Activated CD4-positive, alpha-beta T cell treated with anti-CD3 and anti-CD28 coated beads for 1 hour (primary cell): ENCODE data around the gene FXYD7.
"Not testable (repeated sequence)": the region's sequence is repeated elsewhere in the genome, so short reads cannot be mapped to it uniquely, and the experiment has no call there.

Source experiments
- DNase-seq: peaks from one replicate; pipeline ENCODE4 v3.0.0-alpha.2; 2020

Gene FXYD7

GRCh38 chr19:35146746-35147459 is 3.8 kb downstream of the FXYD7 start:
- DNase-seq: no peak

GRCh38 chr19:35149463-35149862 is 6.4 kb downstream of the FXYD7 start:
- no peak for DNase-seq

GRCh38 chr19:35150445-35150844 is 7.4 kb downstream of the FXYD7 start:
- DNase-seq: no peak

GRCh38 chr19:35151273-35152065 is 8.4 kb downstream of the FXYD7 start:
- DNase-seq: no peak

- DNase-seq: not testable (repeated sequence)
Observed at GRCh38 chr19:35153129-35153522, 10.1 kb downstream of the FXYD7 start.

GRCh38 chr19:35153701-35154524 is 10.9 kb downstream of the FXYD7 start:
- DNase-seq: peak; percentile 66

- peak; percentile 78 for DNase-seq
Observed at GRCh38 chr19:35154525-35155406, 11.7 kb downstream of the FXYD7 start, which contains the start of gene FXYD5. TSS of gene FXYD5 (plus strand) at chr19:35154735. CDS start at chr19:35155551, 816 bp downstream.

- no peak for DNase-seq
Observed at GRCh38 chr19:35155441-35155840, 12.4 kb downstream of the FXYD7 start.

GRCh38 chr19:35155981-35156672 is 13.1 kb downstream of the FXYD7 start:
- no peak for DNase-seq

GRCh38 chr19:35156673-35157014 is 13.6 kb downstream of the FXYD7 start:
- no peak for DNase-seq

- no peak for DNase-seq
Observed at GRCh38 chr19:35157431-35157830, 14.4 kb downstream of the FXYD7 start.

GRCh38 chr19:35159606-35160005 is 16.6 kb downstream of the FXYD7 start:
- DNase-seq: no peak

GRCh38 chr19:35160629-35161433 is 17.8 kb downstream of the FXYD7 start:
- DNase-seq: no peak

- DNase-seq: no peak
Observed at GRCh38 chr19:35161434-35161743, 18.3 kb downstream of the FXYD7 start.

GRCh38 chr19:35162471-35163326 is 19.6 kb downstream of the FXYD7 start:
- DNase-seq: no peak

- DNase-seq: no peak
Observed at GRCh38 chr19:35164418-35164817, 21.4 kb downstream of the FXYD7 start.

- DNase-seq: no peak
Observed at GRCh38 chr19:35165200-35166058, 22.4 kb downstream of the FXYD7 start.

- no peak for DNase-seq
Observed at GRCh38 chr19:35166100-35167063, 23.3 kb downstream of the FXYD7 start.
